Adrenal gland (tissue), 5 donors: Measurements from ENCODE around the gene DLGAP3.

Experiments used
- POLR2A ChIP-seq, 2 donors: fragments of 450-650 bp; IDR thresholded peaks; one replicate each; pipeline ENCODE4 v1.6.1; 2017; ENCODE audit warnings: antibody characterized with exemption in 2 of 2, mild to moderate bottlenecking in 2 of 2, moderate library complexity in 1 of 2
- TF ChIP-seq, protein P1 (sequence below), 6 experiments: fragments of 450-650 bp in 4 of 6; fragments of 200-600 bp in 2 of 6; sonication (generic) in 1 of 6; IDR thresholded peaks; 1 replicate in 5 of 6; 2 replicates in 1 of 6; pipeline versions ENCODE4 v1.5.1 to v1.8.0; 2016 to 2021; ENCODE audit warnings: antibody characterized with exemption in 6 of 6, mild to moderate bottlenecking in 2 of 6, moderate library complexity in 1 of 6
- donor health status: DM: no; HTN: no; CAD: no.

DNA sequence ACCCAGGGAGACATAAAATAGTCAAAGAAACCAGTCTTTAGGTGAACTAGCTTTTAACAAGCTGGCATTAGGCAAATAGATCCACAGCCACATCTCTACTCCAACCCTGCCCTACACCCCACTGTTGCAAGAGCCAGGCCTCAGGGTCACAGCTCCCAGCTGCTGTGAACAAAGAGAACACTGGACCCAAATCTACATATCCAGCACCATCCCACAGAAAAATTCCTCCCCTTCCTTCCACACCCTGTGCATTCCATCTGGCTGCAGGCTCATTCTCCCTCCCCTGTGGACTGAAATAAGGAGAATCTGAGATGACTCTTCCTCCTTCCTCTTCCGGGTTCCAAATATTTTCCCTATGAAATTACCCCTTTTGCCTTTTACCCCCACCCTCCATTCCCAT is 23.2 kb downstream of the DLGAP3 start:
- TF ChIP-seq POLR2A (IDR thresholded peaks at IDR 0.05): no peak
- TF ChIP-seq, protein P1, sequence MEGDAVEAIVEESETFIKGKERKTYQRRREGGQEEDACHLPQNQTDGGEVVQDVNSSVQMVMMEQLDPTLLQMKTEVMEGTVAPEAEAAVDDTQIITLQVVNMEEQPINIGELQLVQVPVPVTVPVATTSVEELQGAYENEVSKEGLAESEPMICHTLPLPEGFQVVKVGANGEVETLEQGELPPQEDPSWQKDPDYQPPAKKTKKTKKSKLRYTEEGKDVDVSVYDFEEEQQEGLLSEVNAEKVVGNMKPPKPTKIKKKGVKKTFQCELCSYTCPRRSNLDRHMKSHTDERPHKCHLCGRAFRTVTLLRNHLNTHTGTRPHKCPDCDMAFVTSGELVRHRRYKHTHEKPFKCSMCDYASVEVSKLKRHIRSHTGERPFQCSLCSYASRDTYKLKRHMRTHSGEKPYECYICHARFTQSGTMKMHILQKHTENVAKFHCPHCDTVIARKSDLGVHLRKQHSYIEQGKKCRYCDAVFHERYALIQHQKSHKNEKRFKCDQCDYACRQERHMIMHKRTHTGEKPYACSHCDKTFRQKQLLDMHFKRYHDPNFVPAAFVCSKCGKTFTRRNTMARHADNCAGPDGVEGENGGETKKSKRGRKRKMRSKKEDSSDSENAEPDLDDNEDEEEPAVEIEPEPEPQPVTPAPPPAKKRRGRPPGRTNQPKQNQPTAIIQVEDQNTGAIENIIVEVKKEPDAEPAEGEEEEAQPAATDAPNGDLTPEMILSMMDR (IDR thresholded peaks at IDR 0.05): no peak
